Measurements from ENCODE around the gene SLFN12L. TPM values are rescaled to one million over a fixed set of nuclear protein-coding genes. Genes with fewer than 3 reads are reported as not detected.

Gene SLFN12L
- total and polyA plus RNA-seq, 2 donors (not counting 1 experiment from before 2014, with no cell fraction given), result 0.43 to 3.8 TPM

- intact Hi-C loops (cut with micrococcal nuclease), result no loop called here
- no peak for DNase-seq
- H3K4me1 Mint-ChIP-seq, result no peaks in the 10 kb centered on the region
- 92% methylated on average over 2 of the region's 3 CpGs for WGBS (ENCODE audit: insufficient coverage)
- no peaks in the 10 kb centered on the region for H3K36me3 ChIP-seq (replicated peaks in 1 of 2; ENCODE audit: control extremely low read depth in 1 of 2, control insufficient read depth in 1 of 2, extremely low read depth in 1 of 2, insufficient read depth in 2 of 2, low read length in 1 of 2)
- H3K27ac ChIP-seq (ENCODE audit: low read length in 2 of 2), result no peak overlapping the region
- H3K4me3 Mint-ChIP-seq, result no peak overlapping the region
- no peaks in the 10 kb centered on the region for H4K20me1 ChIP-seq (ENCODE audit: control insufficient read depth, insufficient read depth, low read length, poor library complexity, severe bottlenecking)
- no peak overlapping the region for H3K9ac ChIP-seq (ENCODE audit: low read length)
- TF ChIP-seq CTCF (IDR thresholded peaks at IDR 0.05), result no peak
- no peak for TF ChIP-seq EZH2 (IDR thresholded peaks at IDR 0.05; ENCODE audit: borderline replicate concordance, insufficient read depth, low read depth, low read length, poor library complexity, severe bottlenecking)
- H3K4me2 ChIP-seq (replicated peaks; ENCODE audit: low read depth, low read length, poor library complexity, severe bottlenecking), result no peak overlapping the region
- no peak overlapping the region for H3K27ac Mint-ChIP-seq
- no peak overlapping the region for H2AFZ ChIP-seq (ENCODE audit: insufficient read depth, low read depth, low read length, poor library complexity, severe bottlenecking)
- H3K27me3 ChIP-seq (replicated peaks in 1 of 4; ENCODE audit: control extremely low read depth in 1 of 4, control insufficient read depth in 3 of 4, insufficient read depth in 4 of 4, low read length in 3 of 4), result peaks cover 0 to 14% (median 0%) of the 10 kb centered on the region in 4 experiments
- ChIA-PET CTCF (no interaction called here), POLR2A (no interaction called here)
- H3K9me3 ChIP-seq (ENCODE audit: control extremely low read depth in 1 of 3, control insufficient read depth in 2 of 3, insufficient read depth in 1 of 3, low read length in 2 of 3), result no peaks in the 10 kb centered on the region
- H3K4me3 ChIP-seq (ENCODE audit: control extremely low read depth in 1 of 5, extremely low read depth in 1 of 5, insufficient read depth in 1 of 5, low read depth in 2 of 5, low read length in 4 of 5), result no peak overlapping the region
- no peaks in the 10 kb centered on the region for H3K9me3 Mint-ChIP-seq (ENCODE audit: insufficient read depth)
- H3K4me1 ChIP-seq (ENCODE audit: control insufficient read depth in 2 of 2, insufficient read depth in 2 of 2, low read length in 2 of 2), result no peaks in the 10 kb centered on the region
- H3K27me3 Mint-ChIP-seq, result peaks cover 42% of the 10 kb centered on the region
- ATAC-seq (ENCODE audit: low read depth), result no peak
- no peaks in the 10 kb centered on the region for H3K79me2 ChIP-seq (ENCODE audit: control insufficient read depth, insufficient read depth, low read length)
Measured at GRCh38 chr17:35557353-35557752, 19.9 kb upstream of the SLFN12L start.

- no peak overlapping the region for H3K4me3 ChIP-seq (ENCODE audit: control extremely low read depth in 1 of 5, extremely low read depth in 1 of 5, insufficient read depth in 1 of 5, low read depth in 2 of 5, low read length in 4 of 5)
- H3K4me2 ChIP-seq (replicated peaks; ENCODE audit: low read depth, low read length, poor library complexity, severe bottlenecking), result no peak overlapping the region
- Mint-ChIP-seq H3K27ac (no peak overlapping the region), H3K27me3 (peaks cover 39% of the 10 kb centered on the region), H3K9me3 (ENCODE audit: insufficient read depth) (no peaks in the 10 kb centered on the region), H3K4me1 (no peaks in the 10 kb centered on the region), H3K4me3 (no peak overlapping the region)
- DNase-seq, result no peak
- H3K9ac ChIP-seq (ENCODE audit: low read length), result no peak overlapping the region
- H4K20me1 ChIP-seq (ENCODE audit: control insufficient read depth, insufficient read depth, low read length, poor library complexity, severe bottlenecking), result no peaks in the 10 kb centered on the region
- H3K4me1 ChIP-seq (ENCODE audit: control insufficient read depth in 2 of 2, insufficient read depth in 2 of 2, low read length in 2 of 2), result no peaks in the 10 kb centered on the region
- no peaks in the 10 kb centered on the region for H3K79me2 ChIP-seq (ENCODE audit: control insufficient read depth, insufficient read depth, low read length)
- no peak overlapping the region for H3K27ac ChIP-seq (ENCODE audit: low read length in 2 of 2)
- no peaks in the 10 kb centered on the region for H3K9me3 ChIP-seq (ENCODE audit: control extremely low read depth in 1 of 3, control insufficient read depth in 2 of 3, insufficient read depth in 1 of 3, low read length in 2 of 3)
- H3K36me3 ChIP-seq (replicated peaks in 1 of 2; ENCODE audit: control extremely low read depth in 1 of 2, control insufficient read depth in 1 of 2, extremely low read depth in 1 of 2, insufficient read depth in 2 of 2, low read length in 1 of 2), result no peaks in the 10 kb centered on the region
- TF ChIP-seq CTCF (IDR thresholded peaks at IDR 0.05) (no peak), EZH2 (IDR thresholded peaks at IDR 0.05; ENCODE audit: borderline replicate concordance, insufficient read depth, low read depth, low read length, poor library complexity, severe bottlenecking) (no peak)
- no peak overlapping the region for H2AFZ ChIP-seq (ENCODE audit: insufficient read depth, low read depth, low read length, poor library complexity, severe bottlenecking)
- POLR2A ChIA-PET, result no interaction called here
- WGBS (ENCODE audit: insufficient coverage), result no CpG with 5 or more reads among the region's 5 CpGs
- CTCF ChIA-PET, result interaction anchor here (0.8 to 2.3 kb wide), 2 partner anchors 191 to 201 kb away, joined by 3 to 14 read pairs; no protein-coding TSS in a partner anchor
- intact Hi-C loops (cut with micrococcal nuclease), result loop anchor here (2.0 kb wide), 1 partner anchor 191 kb away; no protein-coding TSS in a partner anchor
- no peak for ATAC-seq (ENCODE audit: low read depth)
- peaks cover 0 to 14% (median 0%) of the 10 kb centered on the region in 4 experiments for H3K27me3 ChIP-seq (replicated peaks in 1 of 4; ENCODE audit: control extremely low read depth in 1 of 4, control insufficient read depth in 3 of 4, insufficient read depth in 4 of 4, low read length in 3 of 4)
Measured at GRCh38 chr17:35555691-35556090, 18.2 kb upstream of the SLFN12L start.

Measured in B cell (primary cell).